CD4-positive, alpha-beta T cell (primary cell): ENCODE results near the gene DTNBP1. TPM values are rescaled to one million over a fixed set of nuclear protein-coding genes. Genes with fewer than 3 reads are reported as not detected.
A peak's percentile ranks its signal among the peaks of the same experiment; 100 is the strongest.

Source experiments
- ATAC-seq: fragments of 200-7000 bp; cut with Tn5 transposase; one replicate; pipeline ENCODE4 v1.10.0; 2022; ENCODE audit warnings: mild to moderate bottlenecking; ENCODE audit not compliant: poor library complexity
- CTCF ChIA-PET: fragments of 350-600 bp; sonication (Branson Sonifier 250); formaldehyde crosslinking; loops from one replicate; lab custom pipeline; 2021; ENCODE audit warnings: antibody characterized with exemption, inconsistent platforms; lab: Charles Lee
- POLR2A ChIA-PET: fragments of 350-600 bp; sonication (Branson Sonifier 250); formaldehyde crosslinking; loops from one replicate; lab custom pipeline; 2021; ENCODE audit warnings: antibody characterized with exemption, inconsistent platforms; lab: Charles Lee
- DNase-seq, 14 experiments: peaks; one replicate each; pipeline ENCODE4 v3.0.0-alpha.2; 2013 to 2020; ENCODE audit warnings: mixed read lengths in 2 of 14
- H3K27ac ChIP-seq, 2 donors: one replicate each; pipeline versions ENCODE4 v1.5.1 to v1.7.0; 2013; ENCODE audit warnings: low read length in 2 of 2, low read depth in 1 of 2, mild to moderate bottlenecking in 1 of 2
- H3K27me3 ChIP-seq, 2 experiments: 1 replicate in 1 of 2; 2 replicates in 1 of 2; pipeline versions ENCODE4 v1.6.1 to v1.7.0; 2013; ENCODE audit warnings: low read length in 2 of 2, control low read depth in 1 of 2, mild to moderate bottlenecking in 1 of 2, moderate library complexity in 1 of 2; ENCODE audit not compliant: insufficient read depth in 2 of 2, control insufficient read depth in 1 of 2
- H3K36me3 ChIP-seq: one replicate; pipeline ENCODE4 v1.6.1; 2013; ENCODE audit warnings: low read length, control low read depth; ENCODE audit not compliant: insufficient read depth
- H3K4me1 ChIP-seq: one replicate; pipeline ENCODE4 v1.6.1; 2013; ENCODE audit warnings: low read length, control low read depth; ENCODE audit not compliant: insufficient read depth
- H3K4me3 ChIP-seq: one replicate; pipeline ENCODE4 v1.5.1; 2013; ENCODE audit warnings: mild to moderate bottlenecking, low read length, moderate library complexity
- H3K9me3 ChIP-seq, 2 experiments: 1 replicate in 1 of 2; 2 replicates in 1 of 2; pipeline versions ENCODE4 v1.6.1 to v1.7.0; 2013; ENCODE audit warnings: low read length in 2 of 2, mild to moderate bottlenecking in 2 of 2, control low read depth in 1 of 2, moderate library complexity in 1 of 2; ENCODE audit not compliant: control insufficient read depth in 1 of 2, insufficient read depth in 1 of 2
- H3K27ac Mint-ChIP-seq: one replicate; pipeline ENCODE4 v1.8.0; 2020; ENCODE audit warnings: mixed read lengths
- H3K27me3 Mint-ChIP-seq: one replicate; pipeline ENCODE4 v1.8.0; 2021; ENCODE audit warnings: mixed read lengths
- H3K36me3 Mint-ChIP-seq: one replicate; pipeline ENCODE4 v1.8.0; 2021; ENCODE audit warnings: low read depth, mixed read lengths
- H3K4me1 Mint-ChIP-seq: one replicate; pipeline ENCODE4 v1.8.0; 2021; ENCODE audit warnings: low read depth, mixed read lengths
- H3K4me3 Mint-ChIP-seq: one replicate; pipeline ENCODE4 v1.8.0; 2020; ENCODE audit warnings: mild to moderate bottlenecking, mixed read lengths
- H3K9me3 Mint-ChIP-seq: one replicate; pipeline ENCODE4 v1.8.0; 2020; ENCODE audit warnings: mixed read lengths
- CTCF ChIP-seq: fragments of 200-600 bp; IDR thresholded peaks from one replicate; pipeline ENCODE4 v1.8.0; 2022; ENCODE audit warnings: antibody characterized with exemption, mild to moderate bottlenecking
- intact Hi-C, 2 experiments: fragments of 100-400 bp; cut with DNase I in 1 of 2; cut with micrococcal nuclease in 1 of 2; formaldehyde crosslinking; loops; one replicate each; pipeline versions ENCODE4 v1.15.1 to v1.9.0; 2023 to 2025; cut with DNase I, micrococcal nuclease
- total RNA-seq, 174 experiments: library from RNA in 2 of 174; stranded (reverse) in 2 of 174; gene quantifications; one replicate each; pipeline ENCODE4 v1.2.3 and lab custom pipeline; 2021 to 2026

Gene DTNBP1
- total RNA-seq, 2 experiments from 2014 or later: 14.5 to 14.7 TPM

GRCh38 chr6:15481390-15482291 lies 181.2 kb downstream of the DTNBP1 start:
- ATAC-seq: no peak
- Histone ChIP-seq H3K27ac (no peak overlapping the region), H3K27me3 (no peaks in the 10 kb centered on the region), H3K4me1 (no peaks in the 10 kb centered on the region), H3K9me3 (no peaks in the 10 kb centered on the region), H3K4me3 (no peak overlapping the region), H3K36me3 (no peaks in the 10 kb centered on the region)
- CTCF ChIA-PET: no interaction called here
- H3K4me3 Mint-ChIP-seq: no peak overlapping the region
- peak in 2 of 14 experiments; percentile 28 to 29 for DNase-seq
- intact Hi-C loops: no loop called here
- peak overlapping the region; percentile 48 for H3K27ac Mint-ChIP-seq
- peaks cover 34% of the 10 kb centered on the region for H3K36me3 Mint-ChIP-seq
- no peaks in the 10 kb centered on the region for H3K27me3 Mint-ChIP-seq
- POLR2A ChIA-PET: interaction anchor here (0.6 kb wide), 1 partner anchor 49 kb away, joined by 4 read pairs; no protein-coding TSS in a partner anchor
- TF ChIP-seq CTCF: no peak
- no peaks in the 10 kb centered on the region for H3K9me3 Mint-ChIP-seq
- peaks cover 71% of the 10 kb centered on the region for H3K4me1 Mint-ChIP-seq

GRCh38 chr6:15480525-15480924 lies 182.3 kb downstream of the DTNBP1 start:
- no peak overlapping the region for H3K27ac Mint-ChIP-seq
- peaks cover 5% of the 10 kb centered on the region for H3K36me3 ChIP-seq
- no peaks in the 10 kb centered on the region for H3K27me3 Mint-ChIP-seq
- H3K4me3 ChIP-seq: no peak overlapping the region
- H3K27ac ChIP-seq: no peak overlapping the region
- no peaks in the 10 kb centered on the region for H3K27me3 ChIP-seq
- H3K4me1 ChIP-seq: no peaks in the 10 kb centered on the region
- no peaks in the 10 kb centered on the region for H3K9me3 Mint-ChIP-seq
- no peak for TF ChIP-seq CTCF
- POLR2A ChIA-PET: no interaction called here
- intact Hi-C loops: no loop called here
- no peaks in the 10 kb centered on the region for H3K9me3 ChIP-seq
- ATAC-seq: no peak
- H3K4me3 Mint-ChIP-seq: no peak overlapping the region
- CTCF ChIA-PET: no interaction called here
- DNase-seq: no peak
- H3K36me3 Mint-ChIP-seq: peaks cover 33% of the 10 kb centered on the region
- peaks cover 75% of the 10 kb centered on the region for H3K4me1 Mint-ChIP-seq

- Mint-ChIP-seq H3K9me3 (no peaks in the 10 kb centered on the region), H3K36me3 (peaks cover 38% of the 10 kb centered on the region), H3K27ac (no peak overlapping the region), H3K27me3 (no peaks in the 10 kb centered on the region), H3K4me3 (no peak overlapping the region), H3K4me1 (peaks cover 75% of the 10 kb centered on the region)
- no peaks in the 10 kb centered on the region for H3K27me3 ChIP-seq
- H3K4me3 ChIP-seq: no peak overlapping the region
- ChIA-PET POLR2A (no interaction called here), CTCF (no interaction called here)
- TF ChIP-seq CTCF: no peak
- ATAC-seq (no peak), DNase-seq (no peak)
- H3K9me3 ChIP-seq: no peaks in the 10 kb centered on the region
- H3K27ac ChIP-seq: no peak overlapping the region
- H3K36me3 ChIP-seq: peaks cover 12% of the 10 kb centered on the region
- intact Hi-C loops: no loop called here
- no peaks in the 10 kb centered on the region for H3K4me1 ChIP-seq
Observed at GRCh38 chr6:15479761-15480160, 183.1 kb downstream of the DTNBP1 start.
